Tibial nerve (tissue), 4 donors: Measurements from ENCODE around the gene GDF11.

Source experiments
- EP300 ChIP-seq, 2 donors: sonication (generic); formaldehyde crosslinking; IDR thresholded peaks; one replicate each; pipeline ENCODE4 v1.6.1; 2017; ENCODE audit warnings: antibody characterized with exemption in 2 of 2, mild to moderate bottlenecking in 1 of 2
- TF ChIP-seq, protein P1 (sequence below), 5 experiments: fragments of 200-600 bp in 3 of 5; fragments of 450-650 bp in 2 of 5; sonication (generic) in 3 of 5; IDR thresholded peaks; one replicate each; pipeline ENCODE4 v1.5.1; 2016 to 2019; ENCODE audit warnings: antibody characterized with exemption in 5 of 5, mild to moderate bottlenecking in 3 of 5, moderate library complexity in 2 of 5

- TF ChIP-seq, protein P1, sequence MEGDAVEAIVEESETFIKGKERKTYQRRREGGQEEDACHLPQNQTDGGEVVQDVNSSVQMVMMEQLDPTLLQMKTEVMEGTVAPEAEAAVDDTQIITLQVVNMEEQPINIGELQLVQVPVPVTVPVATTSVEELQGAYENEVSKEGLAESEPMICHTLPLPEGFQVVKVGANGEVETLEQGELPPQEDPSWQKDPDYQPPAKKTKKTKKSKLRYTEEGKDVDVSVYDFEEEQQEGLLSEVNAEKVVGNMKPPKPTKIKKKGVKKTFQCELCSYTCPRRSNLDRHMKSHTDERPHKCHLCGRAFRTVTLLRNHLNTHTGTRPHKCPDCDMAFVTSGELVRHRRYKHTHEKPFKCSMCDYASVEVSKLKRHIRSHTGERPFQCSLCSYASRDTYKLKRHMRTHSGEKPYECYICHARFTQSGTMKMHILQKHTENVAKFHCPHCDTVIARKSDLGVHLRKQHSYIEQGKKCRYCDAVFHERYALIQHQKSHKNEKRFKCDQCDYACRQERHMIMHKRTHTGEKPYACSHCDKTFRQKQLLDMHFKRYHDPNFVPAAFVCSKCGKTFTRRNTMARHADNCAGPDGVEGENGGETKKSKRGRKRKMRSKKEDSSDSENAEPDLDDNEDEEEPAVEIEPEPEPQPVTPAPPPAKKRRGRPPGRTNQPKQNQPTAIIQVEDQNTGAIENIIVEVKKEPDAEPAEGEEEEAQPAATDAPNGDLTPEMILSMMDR (IDR thresholded peaks at IDR 0.05): peak; percentile 45 to 72 (median 67)
- peak in 1 of 2 donors; percentile 47 for TF ChIP-seq EP300 (IDR thresholded peaks at IDR 0.05)
Observed at GRCh38 chr12:55720894-55721444, 22.0 kb upstream of the GDF11 start.
